Large intestine (tissue), 3 donors: Measurements from ENCODE around the gene PIGV. TPM values are rescaled to one million over a fixed set of nuclear protein-coding genes. Genes with fewer than 3 reads are reported as not detected.
A peak's percentile ranks its signal among the peaks of the same experiment; 100 is the strongest.

Source experiments
- DNase-seq, 2 donors: peaks; one replicate each; pipeline versions ENCODE4 v3.0.0 to v3.0.0-alpha.2; 2013
- H3K27ac ChIP-seq: one replicate; pipeline ENCODE4 v1.5.1; 2013; ENCODE audit warnings: low read length
- H3K27me3 ChIP-seq: 2 replicates; pipeline ENCODE4 v1.6.1; 2013; ENCODE audit warnings: low read length; ENCODE audit not compliant: control insufficient read depth, insufficient read depth
- H3K36me3 ChIP-seq: 2 replicates; pipeline ENCODE4 v1.6.1; 2013; ENCODE audit warnings: low read length; ENCODE audit not compliant: control insufficient read depth, insufficient read depth
- H3K4me1 ChIP-seq: one replicate; pipeline ENCODE4 v1.6.1; 2013; ENCODE audit warnings: low read length; ENCODE audit not compliant: control insufficient read depth, insufficient read depth
- H3K4me3 ChIP-seq: one replicate; pipeline ENCODE4 v1.5.1; 2013; ENCODE audit warnings: low read length
- H3K9me3 ChIP-seq: one replicate; pipeline ENCODE4 v1.6.1; 2013; ENCODE audit warnings: mild to moderate bottlenecking, low read depth, low read length, moderate library complexity; ENCODE audit not compliant: control insufficient read depth
- WGBS: methylation state at CpG from one replicate; pipeline ENCODE4 v1.1.5; 2013; ENCODE audit warnings: low lambda C conversion rate; ENCODE audit not compliant: insufficient coverage; 5-methylcytosine and 5-hydroxymethylcytosine counted together
- polyA plus RNA-seq: library from polyadenylated mRNA; unstranded; fragments of 120-200 nt; gene quantifications from one replicate; pipeline ENCODE4 v1.2.1, GENCODE V29; 2013

Gene PIGV
- polyA plus RNA-seq, 1 donor: 15.6 TPM

- no peaks in the 10 kb centered on the region for H3K4me1 ChIP-seq
- WGBS: no CpG with 5 or more reads among the region's 5 CpGs
Observed at GRCh38 chr1:26749458-26749857, 38.3 kb upstream of the PIGV start.

DNA sequence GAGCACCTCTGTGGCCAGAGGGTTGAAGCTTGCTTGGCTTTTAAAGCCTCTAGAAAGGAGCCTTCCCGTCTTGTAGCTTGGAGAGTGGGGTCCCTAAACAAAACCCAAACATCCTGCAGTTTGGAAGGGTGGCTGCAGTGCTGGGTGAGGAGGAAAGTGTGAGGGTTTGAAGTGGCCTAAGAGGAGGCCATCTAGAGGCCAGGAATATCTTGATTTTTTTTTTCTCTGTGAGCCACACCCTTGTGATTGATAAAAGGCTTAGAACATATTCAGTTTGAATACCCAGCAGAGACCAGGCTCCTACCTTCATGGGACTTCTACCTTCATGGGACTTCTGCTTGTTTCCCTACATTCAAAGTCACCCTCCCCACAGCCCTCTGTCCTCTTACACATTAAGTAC lies 37.3 kb upstream of the PIGV start:
- Histone ChIP-seq H3K27ac (no peak overlapping the region), H3K36me3 (peaks cover 74% of the 10 kb centered on the region), H3K27me3 (no peaks in the 10 kb centered on the region), H3K4me1 (no peaks in the 10 kb centered on the region), H3K4me3 (no peak overlapping the region), H3K9me3 (no peaks in the 10 kb centered on the region)
- DNase-seq: no peak
- no CpG with 5 or more reads among the region's 1 CpG for WGBS

More at GRCh38 chr1:26749458-26749857, 38.3 kb upstream of the PIGV start:
- no peak for DNase-seq
- no peaks in the 10 kb centered on the region for H3K27me3 ChIP-seq
- H3K27ac ChIP-seq: no peak overlapping the region
- H3K9me3 ChIP-seq: no peaks in the 10 kb centered on the region
- no peak overlapping the region for H3K4me3 ChIP-seq
- peaks cover 78% of the 10 kb centered on the region for H3K36me3 ChIP-seq

- Histone ChIP-seq H3K4me3 (no peak overlapping the region), H3K27me3 (no peaks in the 10 kb centered on the region), H3K9me3 (no peaks in the 10 kb centered on the region), H3K4me1 (no peaks in the 10 kb centered on the region), H3K27ac (no peak overlapping the region), H3K36me3 (peaks cover 67% of the 10 kb centered on the region)
- no peak for DNase-seq
- no CpG with 5 or more reads among the region's 4 CpGs for WGBS
Observed at GRCh38 chr1:26752519-26752918, 35.2 kb upstream of the PIGV start.

DNA sequence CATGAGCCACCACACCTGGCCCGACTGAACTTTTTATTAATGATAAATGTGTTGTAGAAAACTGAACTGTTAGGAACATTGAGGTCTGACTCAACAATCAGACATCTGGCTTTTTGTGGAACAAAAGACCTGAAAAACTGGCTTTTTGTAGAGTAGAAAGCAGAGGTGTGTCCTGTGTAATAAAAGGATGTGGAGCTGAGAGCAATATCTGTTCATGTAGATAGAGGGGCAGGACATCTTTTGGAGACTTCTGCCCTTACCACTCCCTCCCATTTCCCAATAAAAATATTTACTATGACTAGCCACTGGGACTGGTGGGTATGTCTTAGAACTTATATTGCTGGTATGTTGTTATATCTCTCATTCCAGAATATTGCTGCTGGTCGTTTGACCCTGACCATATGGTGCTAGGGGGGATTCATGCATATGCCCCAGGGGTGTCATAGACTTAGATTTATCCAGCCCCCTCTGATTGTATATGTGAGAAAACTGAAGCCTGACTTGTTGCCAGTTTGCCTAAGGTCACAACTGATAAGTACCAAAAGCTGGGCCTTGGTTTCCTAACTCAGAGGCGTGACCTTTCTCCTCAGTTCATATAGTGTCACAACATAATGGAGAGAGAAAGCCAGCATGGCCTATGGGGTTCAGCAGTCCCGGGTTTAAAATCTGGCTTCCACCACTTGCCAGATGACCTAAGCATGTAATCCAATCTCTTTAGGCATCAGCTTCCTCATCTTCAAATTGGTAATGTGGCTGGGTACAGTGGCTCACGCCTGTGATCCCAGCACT lies 33.5 kb upstream of the PIGV start:
- DNase-seq: no peak
- H3K36me3 ChIP-seq: peaks cover 73% of the 10 kb centered on the region
- no peak overlapping the region for H3K27ac ChIP-seq
- H3K4me3 ChIP-seq: no peak overlapping the region
- H3K27me3 ChIP-seq: no peaks in the 10 kb centered on the region
- H3K9me3 ChIP-seq: no peaks in the 10 kb centered on the region
- no CpG with 5 or more reads among the region's 5 CpGs for WGBS
- no peaks in the 10 kb centered on the region for H3K4me1 ChIP-seq

DNA sequence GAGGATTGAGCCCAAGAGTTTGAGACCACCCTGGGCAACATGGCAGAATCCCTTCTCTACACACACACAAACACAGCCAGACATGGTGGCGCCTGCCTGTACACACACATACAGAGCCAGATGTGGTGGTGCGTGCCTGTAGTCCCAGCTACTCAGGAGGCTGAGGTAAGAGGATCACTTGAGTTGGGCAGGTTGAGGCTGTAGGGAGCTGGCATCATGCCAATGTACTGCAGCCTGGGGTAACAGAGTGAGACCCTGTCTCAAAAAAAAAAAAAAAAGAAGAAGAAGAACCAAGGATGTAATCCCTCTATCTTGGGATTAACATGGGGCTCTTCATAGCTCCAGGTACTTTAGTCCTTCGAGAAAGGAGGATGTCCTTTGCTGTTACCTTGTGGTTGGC lies 29.4 kb upstream of the PIGV start:
- H3K36me3 ChIP-seq: peaks cover 75% of the 10 kb centered on the region
- WGBS: no CpG with 5 or more reads among the region's 3 CpGs
- no peak for DNase-seq
- no peak overlapping the region for H3K27ac ChIP-seq
- no peaks in the 10 kb centered on the region for H3K9me3 ChIP-seq
- H3K4me1 ChIP-seq: no peaks in the 10 kb centered on the region
- no peak overlapping the region for H3K4me3 ChIP-seq
- no peaks in the 10 kb centered on the region for H3K27me3 ChIP-seq

DNA sequence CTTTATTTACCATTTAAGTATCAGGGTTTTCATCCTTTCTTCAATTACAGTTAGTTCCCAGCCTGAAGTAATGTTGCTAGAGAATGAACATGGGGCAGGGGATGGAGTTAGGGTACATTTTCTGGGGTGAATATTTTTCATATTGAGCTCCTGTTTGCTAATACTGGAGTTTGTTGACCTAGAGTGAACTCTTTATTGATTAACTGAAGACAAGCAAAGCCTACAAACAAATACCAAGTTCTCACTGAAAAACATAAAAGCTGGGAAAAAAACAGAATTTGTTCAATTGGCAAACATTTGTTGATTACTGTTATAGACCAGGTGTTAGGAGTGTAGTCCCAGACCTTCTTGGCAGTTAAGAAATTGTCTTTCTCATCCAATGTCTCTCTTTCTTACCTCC lies 28.2 kb upstream of the PIGV start:
- Histone ChIP-seq H3K4me3 (no peak overlapping the region), H3K4me1 (no peaks in the 10 kb centered on the region), H3K27me3 (no peaks in the 10 kb centered on the region), H3K36me3 (peaks cover 75% of the 10 kb centered on the region), H3K9me3 (no peaks in the 10 kb centered on the region), H3K27ac (no peak overlapping the region)
- no peak for DNase-seq

DNA sequence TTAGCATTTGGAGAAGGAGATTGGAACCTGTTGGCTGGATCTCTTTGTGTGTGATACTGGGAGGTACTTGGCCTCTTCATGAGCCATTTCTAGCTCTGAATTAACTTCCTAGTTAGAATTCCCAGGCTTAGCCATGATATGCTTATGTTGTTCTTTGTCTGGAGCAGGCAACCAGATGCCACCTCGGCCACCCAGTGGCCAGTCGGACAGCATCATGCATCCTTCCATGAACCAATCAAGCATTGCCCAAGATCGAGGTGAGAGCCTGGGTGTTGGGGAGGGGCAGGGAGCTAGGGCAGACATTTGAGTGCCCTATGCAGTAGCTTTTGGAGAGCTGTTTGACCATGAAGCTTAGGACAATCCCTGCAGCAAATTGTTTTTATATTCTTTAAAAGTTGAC lies 26.5 kb upstream of the PIGV start:
- no CpG with 5 or more reads among the region's 3 CpGs for WGBS
- no peak for DNase-seq
- no peaks in the 10 kb centered on the region for H3K9me3 ChIP-seq
- H3K36me3 ChIP-seq: peaks cover 75% of the 10 kb centered on the region
- no peak overlapping the region for H3K27ac ChIP-seq
- H3K27me3 ChIP-seq: no peaks in the 10 kb centered on the region
- H3K4me3 ChIP-seq: no peak overlapping the region
- no peaks in the 10 kb centered on the region for H3K4me1 ChIP-seq

- H3K9me3 ChIP-seq: no peaks in the 10 kb centered on the region
Observed at GRCh38 chr1:26767714-26768113, 20.0 kb upstream of the PIGV start.

GRCh38 chr1:26768755-26769154 lies 19.0 kb upstream of the PIGV start:
- H3K27ac ChIP-seq: no peak overlapping the region
- H3K9me3 ChIP-seq: no peaks in the 10 kb centered on the region
- H3K36me3 ChIP-seq: peaks cover 90% of the 10 kb centered on the region
- H3K4me1 ChIP-seq: peaks cover 13% of the 10 kb centered on the region
- no peaks in the 10 kb centered on the region for H3K27me3 ChIP-seq
- no peak overlapping the region for H3K4me3 ChIP-seq
- no CpG with 5 or more reads among the region's 3 CpGs for WGBS
- DNase-seq: no peak

More at GRCh38 chr1:26767714-26768113, 20.0 kb upstream of the PIGV start:
- Histone ChIP-seq H3K4me3 (no peak overlapping the region), H3K27me3 (no peaks in the 10 kb centered on the region), H3K4me1 (peaks cover 13% of the 10 kb centered on the region), H3K27ac (no peak overlapping the region), H3K36me3 (peaks cover 90% of the 10 kb centered on the region)
- DNase-seq: no peak
- no CpG with 5 or more reads among the region's 4 CpGs for WGBS

DNA sequence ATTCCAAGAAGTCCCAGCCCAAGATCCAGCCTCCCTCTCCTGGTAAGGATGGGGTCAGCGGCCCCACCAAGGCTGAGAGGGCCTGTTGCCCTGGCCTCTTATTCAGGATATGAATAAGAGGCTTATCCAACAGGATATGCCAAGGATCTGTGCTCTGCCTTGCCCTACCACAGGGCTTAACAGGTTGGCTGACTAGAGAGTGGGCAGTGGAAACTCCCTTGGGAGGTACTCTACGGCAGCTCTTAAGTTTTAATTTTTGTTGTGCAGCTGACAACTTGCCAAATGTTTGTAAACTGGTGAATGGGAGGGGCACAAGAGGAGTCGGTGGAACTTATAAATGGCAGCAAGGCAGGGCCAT lies 16.5 kb upstream of the PIGV start:
- peaks cover 99% of the 10 kb centered on the region for H3K36me3 ChIP-seq
- peaks cover 13% of the 10 kb centered on the region for H3K4me1 ChIP-seq
- no CpG with 5 or more reads among the region's 3 CpGs for WGBS

DNA sequence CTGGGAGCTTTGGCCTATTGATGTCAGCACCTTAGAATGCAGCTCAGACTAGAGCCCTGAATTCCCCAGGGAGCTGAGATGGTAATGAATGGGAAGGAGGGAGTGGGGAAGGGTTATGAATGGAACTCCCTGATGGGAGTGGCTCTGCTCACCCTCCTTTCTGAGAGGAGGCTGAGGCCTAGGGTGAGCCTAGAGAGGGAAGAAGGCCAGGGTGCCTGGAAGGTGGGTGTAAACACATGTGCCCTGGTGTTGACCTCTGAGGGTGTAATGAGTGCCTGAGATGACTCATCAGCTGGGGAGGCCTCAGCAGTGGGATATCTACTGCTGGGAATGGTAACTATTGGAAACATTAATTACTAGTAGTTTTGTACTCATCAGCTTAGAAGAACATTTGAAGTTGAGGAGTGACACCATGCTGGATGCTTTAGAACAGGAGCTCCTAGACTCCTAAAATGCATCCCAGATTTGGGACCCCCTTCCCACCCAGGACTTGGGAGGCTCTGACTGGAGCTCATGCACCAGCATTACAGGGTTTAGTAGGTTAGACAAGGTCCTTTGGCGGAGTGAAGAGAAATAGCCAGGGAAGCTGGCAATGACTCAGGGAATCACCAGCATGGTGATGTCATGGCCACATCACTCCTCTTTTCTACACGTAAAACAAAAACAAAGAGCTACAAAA lies 16.0 kb upstream of the PIGV start:
- H3K4me3 ChIP-seq: no peak overlapping the region
- H3K36me3 ChIP-seq: peaks cover 99% of the 10 kb centered on the region
- no peaks in the 10 kb centered on the region for H3K9me3 ChIP-seq
- WGBS: no CpG with 5 or more reads among the region's 2 CpGs
- H3K27ac ChIP-seq: peak overlapping the region; percentile 37
- peaks cover 13% of the 10 kb centered on the region for H3K4me1 ChIP-seq
- H3K27me3 ChIP-seq: no peaks in the 10 kb centered on the region
- DNase-seq: peak; percentile 73 to 85

More for the DNA sequence above, 16.5 kb upstream of the PIGV start:
- no peaks in the 10 kb centered on the region for H3K9me3 ChIP-seq
- peak overlapping the region; percentile 37 for H3K27ac ChIP-seq
- H3K27me3 ChIP-seq: no peaks in the 10 kb centered on the region
- no peak overlapping the region for H3K4me3 ChIP-seq
- DNase-seq: no peak
